HEK293T (cell line): Measurements from ENCODE around the gene TMEM43.

Experiments used
- ELF4 ChIP-seq: fragments of 450-650 bp; IDR thresholded peaks from 2 replicates; pipeline ENCODE4 v1.6.1; 2017; ENCODE audit warnings: antibody characterized with exemption
- FOXK2 ChIP-seq: fragments of 450-650 bp; IDR thresholded peaks from 2 replicates; pipeline ENCODE4 v1.6.1; 2016; ENCODE audit warnings: mild to moderate bottlenecking
- LEF1 ChIP-seq: fragments of 450-650 bp; IDR thresholded peaks from 2 replicates; pipeline ENCODE4 v1.6.1; 2017; ENCODE audit warnings: mild to moderate bottlenecking, borderline replicate concordance
- NFRKB ChIP-seq: fragments of 450-650 bp; IDR thresholded peaks from 2 replicates; pipeline ENCODE4 v1.6.1; 2016; ENCODE audit warnings: mild to moderate bottlenecking, moderate library complexity
- SP1 ChIP-seq: fragments of 450-650 bp; IDR thresholded peaks from 2 replicates; pipeline ENCODE4 v1.6.1; 2017
- TARDBP ChIP-seq: fragments of 450-650 bp; IDR thresholded peaks from 2 replicates; pipeline ENCODE4 v1.6.1; 2016

GRCh38 chr3:14179114-14179465 is 54.2 kb downstream of the TMEM43 start:
- TF ChIP-seq LEF1 (no peak), NFRKB (no peak), ELF4 (no peak), TARDBP (no peak), FOXK2 (no peak), SP1 (no peak)
